Ecto neural progenitor cell (in vitro differentiated cells): Measurements from ENCODE around the gene TSSK1B.
"Not testable (repeated sequence)": the region's sequence is repeated elsewhere in the genome, so short reads cannot be mapped to it uniquely, and the experiment has no call there.

ENCODE experiments used
- DNase-seq: peaks from one replicate; pipeline ENCODE4 v3.0.0-alpha.2; 2018; ENCODE audit warnings: low spot score

Gene TSSK1B

DNA sequence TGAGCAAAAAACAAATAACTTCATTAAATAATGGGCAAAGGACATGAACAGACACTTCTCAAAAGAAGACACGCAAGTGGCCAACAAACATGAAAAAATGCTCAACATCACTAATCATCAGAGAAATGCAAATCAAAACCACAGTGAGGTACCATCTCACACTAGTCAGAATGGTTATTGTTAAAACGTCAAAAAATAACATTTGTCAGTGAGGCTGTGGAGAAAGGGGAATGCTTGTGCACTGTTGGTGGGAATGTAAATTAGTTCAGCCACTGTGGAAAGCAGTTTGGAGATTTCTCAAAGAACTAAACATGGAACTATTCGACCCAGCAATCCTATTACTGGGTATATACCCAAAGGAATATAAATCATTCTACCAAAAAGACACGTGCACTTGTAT is 36.8 kb downstream of the TSSK1B start:
- not testable (repeated sequence) for DNase-seq

DNA sequence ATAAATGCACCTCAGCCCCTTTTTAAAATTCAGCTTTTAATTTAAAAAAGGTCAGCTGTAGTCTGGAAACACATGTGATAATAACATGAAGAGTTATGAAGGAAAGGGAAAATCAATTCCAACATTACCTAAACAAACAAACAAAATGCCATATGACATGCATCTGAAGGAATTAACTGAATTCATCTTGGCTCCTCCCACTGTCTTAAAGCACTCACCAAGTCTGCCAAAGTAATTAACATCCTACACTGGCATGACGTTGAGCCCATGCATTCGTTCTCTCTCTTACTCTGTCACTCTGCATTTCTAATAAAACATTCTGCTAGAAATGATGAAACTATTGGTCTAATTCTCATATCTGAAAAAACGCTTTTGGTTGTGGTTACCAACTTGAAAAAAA is 37.7 kb downstream of the TSSK1B start:
- DNase-seq, result no peak

DNA sequence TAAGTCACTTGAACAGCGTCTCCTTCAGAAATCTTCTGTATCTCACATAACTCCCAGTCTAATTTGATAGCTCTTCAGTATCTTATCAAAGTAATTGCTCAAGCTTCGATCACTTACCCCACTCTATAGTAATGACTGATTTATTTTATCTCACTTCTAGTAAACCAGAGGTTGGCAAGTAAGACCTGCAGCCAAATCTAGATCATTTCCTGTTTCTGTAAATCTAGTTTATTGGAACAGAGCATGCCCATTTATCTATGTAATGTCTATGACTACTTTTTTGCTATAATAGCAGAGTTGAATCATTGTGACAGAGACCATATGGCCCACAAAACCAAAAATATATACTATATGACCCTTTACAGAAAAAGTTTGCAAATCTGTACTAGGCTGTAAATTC is 40.1 kb downstream of the TSSK1B start:
- DNase-seq, result no peak

DNA sequence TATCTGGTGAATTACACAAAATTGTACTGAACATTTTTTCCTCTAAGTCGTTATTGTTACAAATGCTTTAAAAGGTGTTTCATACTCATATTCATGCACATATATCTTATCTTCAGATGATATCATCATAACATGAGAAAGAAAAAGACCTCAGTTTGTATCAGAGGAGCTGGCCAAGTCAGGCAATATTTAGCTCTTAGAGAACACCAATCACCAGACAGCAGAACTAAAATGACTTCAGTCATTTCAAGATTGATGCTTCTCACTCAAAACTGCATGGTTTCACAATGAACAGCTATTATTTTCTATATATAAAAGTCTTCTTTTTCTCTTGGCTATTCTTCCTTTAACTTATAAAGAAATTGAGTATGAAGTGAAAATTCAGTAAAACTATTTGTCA is 44.6 kb downstream of the TSSK1B start:
- DNase-seq, result no peak

DNA sequence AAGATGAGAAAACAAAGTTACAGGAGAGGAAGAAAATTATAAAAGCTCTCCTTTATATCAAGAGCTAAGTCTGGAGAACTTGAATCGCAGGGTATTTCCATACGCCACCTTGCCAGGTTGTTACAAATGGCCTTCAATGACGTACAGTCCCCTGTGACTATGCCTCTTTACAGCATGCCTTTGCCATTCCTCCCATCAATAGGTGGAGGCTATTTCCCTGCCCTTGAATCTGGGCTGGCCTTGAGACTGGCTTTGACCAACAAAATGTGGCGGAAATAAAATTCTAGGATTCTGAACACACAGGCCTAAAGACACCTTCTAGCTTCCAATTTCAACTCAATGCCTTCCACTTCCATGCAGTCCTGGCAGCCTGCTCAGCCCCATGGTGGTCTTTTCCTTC is 45.7 kb downstream of the TSSK1B start:
- DNase-seq, result no peak

DNA sequence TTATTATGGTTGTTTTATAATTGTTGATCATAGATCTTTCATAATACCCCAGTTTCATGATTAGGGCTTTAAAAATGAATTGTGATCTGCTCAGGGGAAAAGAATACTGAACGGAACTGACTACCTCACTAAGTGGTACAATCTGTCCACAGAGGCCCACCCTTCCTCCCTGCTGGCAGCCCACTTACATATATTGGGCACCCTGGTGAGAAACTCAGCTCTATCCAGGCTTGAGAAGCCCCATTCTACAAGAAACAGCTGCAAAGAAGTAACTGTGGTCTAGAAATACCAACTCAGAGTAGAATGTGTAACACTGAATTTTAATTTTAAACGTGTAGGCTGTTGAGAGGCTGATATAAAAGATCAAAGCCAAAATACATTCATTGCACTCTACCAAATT is 46.9 kb downstream of the TSSK1B start:
- no peak for DNase-seq

DNA sequence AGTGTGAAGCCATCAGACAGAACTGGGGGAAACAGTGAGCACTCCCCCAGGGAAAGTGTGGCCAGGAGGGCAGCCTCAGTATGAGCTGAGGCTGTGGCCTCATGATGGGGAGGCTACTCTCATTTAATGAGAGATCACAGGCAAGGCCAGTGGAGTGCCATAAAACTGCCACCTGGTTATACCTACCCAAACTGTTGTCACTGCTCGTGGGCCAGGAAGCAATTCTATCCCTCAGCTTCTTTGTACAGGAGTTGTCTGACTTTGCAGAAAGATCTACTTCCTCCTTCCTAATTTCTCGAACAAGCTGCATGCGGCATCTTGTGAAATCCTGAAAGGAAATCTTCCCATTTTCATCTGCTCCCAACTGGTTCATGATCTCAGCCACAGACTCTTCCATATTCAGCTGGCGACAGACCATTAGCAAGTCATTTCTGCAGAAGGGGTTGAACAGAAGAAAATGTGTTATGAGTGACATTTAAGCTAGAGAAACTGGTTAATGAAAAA is 50.0 kb downstream of the TSSK1B start:
- DNase-seq, result no peak

DNA sequence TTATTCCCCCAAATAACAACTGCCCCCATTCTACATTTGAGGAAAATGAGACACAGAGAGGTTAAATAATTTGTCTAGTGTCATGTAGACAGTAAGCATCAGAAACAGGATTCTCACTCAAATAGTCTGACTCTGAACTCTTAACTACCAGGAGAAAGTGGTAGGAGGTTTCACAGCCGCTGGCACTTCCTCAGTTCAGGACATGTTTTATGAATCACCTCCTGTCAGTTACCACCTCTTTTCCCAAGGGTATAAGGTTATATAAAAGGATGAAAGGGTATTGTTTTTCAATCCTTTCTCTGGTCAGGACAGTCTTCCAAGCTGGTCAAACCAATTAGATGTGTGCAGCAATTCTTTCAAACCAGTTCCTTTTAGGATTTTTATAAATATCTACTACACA is 52.1 kb downstream of the TSSK1B start:
- DNase-seq, result no peak
